ENCODE data around the gene USH2A.

The USH2A gene

GRCh38 chr1:215835951-215836350, 587.3 kb downstream of the USH2A start:
- DNase-seq: no peak

- DNase-seq: no peak
These were observed 589.1 kb downstream of the USH2A start for GRCh38 chr1:215833941-215834729.

DNA sequence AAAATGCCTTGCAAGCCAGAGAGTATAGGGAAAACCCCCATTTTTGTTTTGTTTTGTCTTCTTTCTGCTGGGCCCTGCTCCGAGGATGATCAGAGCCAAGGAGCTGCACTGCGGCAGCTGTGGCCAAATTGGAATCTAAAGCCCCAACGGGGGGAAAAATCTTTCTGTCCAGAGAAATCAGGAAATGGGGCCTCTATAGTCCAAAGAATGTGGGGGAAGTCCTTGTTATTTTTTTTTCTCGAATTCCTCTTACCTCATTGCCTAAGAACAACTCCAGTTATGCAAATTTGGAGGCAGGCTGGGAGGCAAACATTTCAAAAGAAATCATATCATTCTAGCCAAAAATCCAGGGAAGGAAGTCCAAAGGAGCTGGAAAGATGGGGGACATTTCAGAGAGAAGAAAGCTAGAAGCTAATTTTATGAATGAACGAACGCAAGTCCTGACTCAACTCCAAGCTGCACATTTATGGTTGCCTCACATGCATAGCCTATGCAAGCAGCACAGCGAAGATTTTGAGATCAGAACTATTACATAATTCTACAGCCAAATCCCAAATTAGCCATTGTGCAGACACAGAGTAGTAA, 592.9 kb downstream of the USH2A start:
- no peak for DNase-seq

GRCh38 chr1:215825056-215825455, 598.2 kb downstream of the USH2A start:
- DNase-seq: no peak

GRCh38 chr1:215824245-215824644, 599.0 kb downstream of the USH2A start:
- DNase-seq: no peak

DNA sequence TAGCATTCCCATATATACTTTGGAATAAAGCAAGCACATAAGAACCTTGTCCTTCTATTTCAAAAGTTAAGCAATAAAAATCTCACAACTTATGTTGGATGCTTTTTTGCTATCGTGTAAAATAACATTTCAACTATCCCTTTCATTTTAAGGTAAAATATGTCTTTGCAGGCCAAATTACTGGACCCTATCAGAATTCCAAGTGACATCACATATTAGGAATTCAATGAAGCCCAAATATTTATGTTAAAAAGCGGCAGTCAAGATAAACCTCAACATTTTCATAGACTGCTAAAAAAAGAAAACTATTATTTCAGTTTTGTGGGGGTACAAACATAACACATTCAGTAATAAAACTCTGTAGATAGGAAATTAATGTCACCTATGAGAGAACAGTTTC, 604.1 kb downstream of the USH2A start:
- no peak for DNase-seq

- DNase-seq: no peak
These were observed 615.3 kb downstream of the USH2A start for GRCh38 chr1:215807911-215808436.

DNA sequence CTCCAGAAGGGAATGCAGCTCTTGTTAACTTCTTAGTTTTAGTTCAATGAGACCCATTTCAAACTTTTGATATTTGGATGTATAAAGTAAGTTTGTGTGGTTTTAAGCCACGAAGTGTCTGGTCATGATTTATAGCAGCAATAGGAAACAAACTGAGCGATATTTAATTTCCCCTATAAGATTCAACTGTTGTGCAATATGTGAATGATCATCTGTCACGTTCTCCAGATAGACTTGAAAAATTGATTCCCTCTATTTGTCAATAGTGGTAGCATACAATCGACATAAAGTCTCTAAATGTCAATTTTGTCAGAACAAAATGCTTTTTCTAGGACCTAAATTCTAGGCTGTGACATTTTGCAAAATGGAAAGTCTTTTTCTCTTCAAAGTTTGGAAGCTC, 616.0 kb downstream of the USH2A start:
- DNase-seq: no peak

DNA sequence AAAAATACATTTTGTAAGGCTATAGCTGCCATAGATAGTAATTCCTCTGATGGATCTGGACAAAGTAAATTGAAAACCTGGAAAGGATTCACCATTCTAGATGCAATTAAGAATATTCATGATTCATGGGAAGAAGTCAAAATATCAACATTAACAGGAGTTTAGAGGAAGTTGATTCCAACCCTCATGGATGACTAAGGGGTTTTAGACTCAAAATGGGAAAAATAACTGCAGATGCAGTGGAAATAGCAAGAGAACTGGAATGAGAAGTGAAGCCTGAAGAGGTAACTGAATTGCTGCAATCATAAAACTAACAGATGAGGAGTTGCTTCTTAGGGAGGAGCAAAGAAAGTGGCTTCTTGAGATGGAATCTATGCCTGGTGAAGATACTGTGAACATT, 625.4 kb downstream of the USH2A start:
- DNase-seq: no peak

- peak; percentile 8 for DNase-seq
These were observed 629.1 kb downstream of the USH2A start for GRCh38 chr1:215794156-215794555.

GRCh38 chr1:215793180-215793579, 630.1 kb downstream of the USH2A start:
- DNase-seq: no peak

DNA sequence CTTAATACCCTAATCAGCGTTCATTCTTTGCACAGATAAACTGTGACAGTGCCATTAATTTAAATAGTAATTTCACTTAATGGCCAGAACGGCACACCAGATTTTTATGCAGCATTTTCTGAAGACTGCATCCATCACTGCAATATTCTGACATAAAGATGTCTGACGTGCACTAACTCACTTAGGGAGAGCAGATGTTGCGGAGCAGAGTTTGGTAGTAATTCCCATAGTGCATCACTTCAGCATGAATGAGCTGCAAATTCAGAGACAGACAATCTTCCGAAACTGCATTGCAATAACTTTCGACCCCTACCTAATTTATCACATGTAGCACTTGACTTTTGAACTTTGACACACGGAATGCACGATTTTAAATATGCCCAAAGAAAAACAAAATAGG, 630.8 kb downstream of the USH2A start:
- no peak for DNase-seq

DNA sequence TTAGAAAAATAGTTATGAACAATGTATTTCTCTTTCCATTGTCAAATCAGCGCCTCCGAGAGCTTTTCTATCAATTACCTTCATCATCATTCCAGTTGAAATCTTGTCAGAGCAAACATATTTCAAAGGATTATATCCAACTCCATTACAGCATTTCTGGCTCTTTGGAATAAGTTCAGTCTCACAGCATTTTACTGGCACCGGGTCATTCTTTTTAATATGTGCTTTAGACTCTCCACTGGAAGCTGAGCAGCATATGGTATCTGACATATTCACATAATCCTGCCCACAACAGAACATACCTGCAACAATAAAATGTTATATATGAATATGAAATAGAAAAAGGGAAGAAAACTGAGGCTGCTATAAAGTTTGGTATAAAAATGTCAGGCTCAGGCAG, 633.3 kb downstream of the USH2A start:
- DNase-seq: no peak

DNA sequence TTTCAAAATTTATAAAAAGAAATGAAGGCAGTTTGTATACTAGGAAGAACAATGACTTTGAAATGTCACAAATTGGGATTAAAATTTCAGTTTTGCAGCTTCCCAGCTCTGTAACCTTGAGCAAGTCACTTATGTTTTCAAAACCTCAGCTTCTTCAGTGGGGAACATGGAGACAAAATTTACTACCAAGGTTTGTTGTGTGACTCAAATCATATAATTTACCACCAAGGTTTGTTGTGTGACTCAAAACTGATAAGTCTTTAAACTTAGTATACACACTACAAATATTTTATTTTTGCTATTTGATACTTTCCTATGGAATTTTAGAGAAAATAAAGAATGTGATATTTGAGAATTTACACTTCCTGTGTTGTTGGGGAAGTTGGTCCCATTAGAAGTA, 636.3 kb downstream of the USH2A start:
- no peak for DNase-seq

- no peak for DNase-seq
These were observed 642.6 kb downstream of the USH2A start for GRCh38 chr1:215780641-215781040.

DNA sequence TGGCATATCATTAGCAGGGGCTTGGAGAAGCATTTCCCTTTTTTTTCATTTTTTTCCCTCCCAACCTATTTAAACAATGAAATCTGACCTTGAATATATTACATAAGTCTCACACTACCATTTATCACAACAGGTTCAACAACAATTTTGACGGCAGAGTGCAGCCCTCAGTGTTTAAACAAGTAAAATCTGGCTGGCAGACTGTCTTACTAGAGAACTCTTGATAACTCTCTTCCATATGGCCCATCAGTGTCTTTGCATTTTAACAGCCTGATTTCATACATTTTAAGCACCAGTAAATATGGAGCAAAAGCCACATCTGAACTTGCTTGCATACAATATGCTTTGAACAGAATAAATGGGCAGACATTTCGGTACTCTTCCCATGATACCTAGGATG, 643.1 kb downstream of the USH2A start:
- no peak for DNase-seq

- no peak for DNase-seq
These were observed 643.5 kb downstream of the USH2A start for GRCh38 chr1:215779729-215780128.

DNA sequence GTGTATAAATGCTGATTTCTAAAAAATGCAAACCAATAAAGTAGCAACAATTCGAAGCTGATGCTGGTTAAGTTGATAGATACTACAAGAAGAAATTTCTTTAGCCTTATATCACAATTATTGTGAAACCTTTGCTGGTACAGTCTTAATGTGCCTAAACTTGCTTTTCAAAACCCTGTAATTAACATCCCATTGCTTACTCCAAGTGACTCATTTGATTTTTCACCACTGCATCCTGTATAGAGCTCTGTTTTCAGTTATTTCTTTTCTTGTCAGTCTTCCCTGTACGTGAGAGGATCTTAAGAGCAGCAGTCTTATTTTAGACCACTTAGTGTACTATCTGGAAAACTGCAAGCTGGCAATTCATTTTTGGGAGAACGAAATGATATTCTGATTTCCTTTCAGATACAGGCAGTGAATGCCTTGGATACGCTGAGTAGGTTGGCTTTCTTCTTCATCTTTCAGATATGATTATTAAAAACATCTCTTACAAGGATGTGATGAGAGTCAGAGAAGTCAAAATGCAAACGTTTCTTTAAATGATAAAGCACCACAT, 645.8 kb downstream of the USH2A start:
- no peak for DNase-seq

DNA sequence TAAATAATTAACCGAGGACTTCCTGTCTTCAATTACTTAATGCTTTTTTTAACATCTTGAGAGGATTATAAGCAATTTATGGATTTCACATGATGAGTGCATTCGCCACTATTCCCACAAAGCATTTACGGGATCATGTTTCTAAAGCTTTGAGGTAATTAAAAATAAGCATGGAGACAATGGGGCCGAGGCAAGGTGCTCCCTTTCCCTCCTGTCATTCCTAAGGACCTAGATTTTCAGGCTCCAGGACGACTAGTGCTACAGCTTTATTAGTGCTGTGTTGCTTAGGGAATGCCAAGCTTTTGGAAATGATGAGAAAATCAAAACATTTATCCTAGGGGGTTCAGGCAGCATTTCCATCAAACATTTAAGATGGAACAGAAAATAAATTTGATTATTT, 646.9 kb downstream of the USH2A start:
- DNase-seq: peak; percentile 66

DNA sequence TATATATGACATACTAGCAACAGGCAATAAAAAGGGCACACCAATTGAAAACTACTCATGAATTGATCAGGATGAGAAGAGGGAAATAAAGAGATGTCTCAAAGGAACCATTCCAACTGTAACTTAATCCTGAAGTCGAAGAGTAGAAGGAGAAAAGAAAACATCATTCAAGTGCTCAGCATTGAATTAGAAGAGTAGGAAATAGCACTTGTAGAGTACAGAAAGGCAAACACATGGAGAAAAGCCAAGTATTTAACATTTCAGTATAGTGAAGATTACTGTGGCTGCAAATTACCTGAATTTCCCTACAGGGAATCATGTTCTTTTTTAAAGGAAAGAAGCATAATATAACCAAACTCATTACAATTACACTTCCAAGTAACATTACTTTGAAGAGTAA, 651.1 kb downstream of the USH2A start:
- peak; percentile 75 for DNase-seq

- no peak for DNase-seq
These were observed 654.9 kb downstream of the USH2A start for GRCh38 chr1:215768303-215768702.

GRCh38 chr1:215767761-215768160, 655.5 kb downstream of the USH2A start:
- no peak for DNase-seq

- DNase-seq: no peak
These were observed 656.7 kb downstream of the USH2A start for GRCh38 chr1:215766521-215766920.

DNA sequence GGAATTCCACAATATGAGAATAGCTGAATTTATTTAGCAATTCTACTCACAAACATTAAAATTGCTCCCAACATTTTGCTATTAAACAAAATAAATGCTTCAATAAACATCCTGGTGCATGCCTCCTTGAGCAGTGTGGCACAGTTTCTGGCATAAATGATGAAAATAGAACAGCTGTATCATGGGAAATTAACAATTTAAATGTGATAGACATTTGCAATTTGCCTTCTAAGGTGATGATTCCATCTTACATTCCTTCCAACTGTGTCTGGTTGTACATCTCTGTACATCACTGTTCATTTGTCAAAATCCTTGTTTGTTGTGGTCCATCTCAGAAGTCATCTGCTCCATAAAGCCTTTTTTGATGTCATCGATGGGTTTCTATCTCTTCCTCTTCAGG, 657.4 kb downstream of the USH2A start:
- DNase-seq: no peak

Data from NCI-H1436 (cell line).